ENCODE results near the gene KRTAP5-11. TPM values are rescaled to one million over a fixed set of nuclear protein-coding genes. Genes with fewer than 3 reads are reported as not detected.

Gene KRTAP5-11
- total RNA-seq, 1 donor from 2014 or later, result not detected

DNA sequence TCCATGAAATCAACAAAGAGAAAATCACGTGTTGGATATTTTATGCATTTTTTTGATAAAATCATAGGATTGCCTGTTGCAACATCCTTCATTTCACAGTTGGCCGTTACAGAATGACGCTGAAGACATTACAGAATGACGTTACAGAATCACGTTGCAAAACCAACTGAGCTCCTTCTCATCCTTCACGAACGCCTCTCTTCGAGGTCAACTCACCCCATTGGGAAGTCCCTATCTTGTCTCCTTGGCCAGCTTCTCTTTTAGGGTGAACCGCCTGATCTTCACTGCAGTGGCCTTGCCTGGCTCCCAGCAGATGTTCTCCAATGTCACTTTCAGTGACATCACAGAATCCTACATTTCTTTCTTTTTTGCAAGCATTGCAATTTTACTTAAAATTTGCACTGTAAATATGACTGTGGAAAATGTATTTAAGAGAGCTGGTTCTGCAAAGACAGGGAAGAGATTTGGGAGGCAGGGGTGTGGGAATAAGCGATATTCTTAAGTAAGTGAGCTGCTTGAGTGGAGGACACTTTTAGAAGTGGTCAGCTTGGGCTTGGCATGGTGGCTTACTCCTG is 50.6 kb downstream of the KRTAP5-11 start:
- Histone ChIP-seq H3K4me3 (ENCODE audit: low read depth, low read length) (no peak overlapping the region), H3K36me3 (ENCODE audit: control insufficient read depth, insufficient read depth, low read length) (no peaks in the 10 kb centered on the region), H3K27me3 (ENCODE audit: control insufficient read depth, insufficient read depth, low read length) (no peaks in the 10 kb centered on the region)
- DNase-seq (ENCODE audit: low read depth) (no peak), FAIRE-seq (no peak)
- TF ChIP-seq, protein P1, sequence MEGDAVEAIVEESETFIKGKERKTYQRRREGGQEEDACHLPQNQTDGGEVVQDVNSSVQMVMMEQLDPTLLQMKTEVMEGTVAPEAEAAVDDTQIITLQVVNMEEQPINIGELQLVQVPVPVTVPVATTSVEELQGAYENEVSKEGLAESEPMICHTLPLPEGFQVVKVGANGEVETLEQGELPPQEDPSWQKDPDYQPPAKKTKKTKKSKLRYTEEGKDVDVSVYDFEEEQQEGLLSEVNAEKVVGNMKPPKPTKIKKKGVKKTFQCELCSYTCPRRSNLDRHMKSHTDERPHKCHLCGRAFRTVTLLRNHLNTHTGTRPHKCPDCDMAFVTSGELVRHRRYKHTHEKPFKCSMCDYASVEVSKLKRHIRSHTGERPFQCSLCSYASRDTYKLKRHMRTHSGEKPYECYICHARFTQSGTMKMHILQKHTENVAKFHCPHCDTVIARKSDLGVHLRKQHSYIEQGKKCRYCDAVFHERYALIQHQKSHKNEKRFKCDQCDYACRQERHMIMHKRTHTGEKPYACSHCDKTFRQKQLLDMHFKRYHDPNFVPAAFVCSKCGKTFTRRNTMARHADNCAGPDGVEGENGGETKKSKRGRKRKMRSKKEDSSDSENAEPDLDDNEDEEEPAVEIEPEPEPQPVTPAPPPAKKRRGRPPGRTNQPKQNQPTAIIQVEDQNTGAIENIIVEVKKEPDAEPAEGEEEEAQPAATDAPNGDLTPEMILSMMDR (IDR thresholded peaks at IDR 0.05; ENCODE audit: insufficient read depth, low read length, severe bottlenecking), result no peak

Other genes with a start within 250 kb of the KRTAP5-11 start
- gene DHCR7, start 134.5 kb downstream of the KRTAP5-11 start, total RNA-seq, result 29.4 and 60.3 TPM in 2 replicates
- gene NADSYN1, start 129.7 kb downstream of the KRTAP5-11 start, total RNA-seq, result 69.8 and 91.3 TPM in 2 replicates
- 0.13 TPM in 1 of 2 replicates, not detected in the other for gene KRTAP5-7, start 55.6 kb downstream of the KRTAP5-11 start, total RNA-seq
- gene KRTAP5-8, start 44.9 kb downstream of the KRTAP5-11 start, total RNA-seq, result not detected in 2 replicates
- not detected in 2 replicates for gene KRTAP5-9, start 34.5 kb downstream of the KRTAP5-11 start, total RNA-seq
- gene KRTAP5-10, start 17.3 kb downstream of the KRTAP5-11 start, total RNA-seq, result not detected in 2 replicates

All from bronchial epithelial cell (primary cell).